ENCODE measurements around the gene DPYSL4. TPM values are rescaled to one million over a fixed set of nuclear protein-coding genes. Genes with fewer than 3 reads are reported as not detected.

The DPYSL4 gene
- polyA plus RNA-seq, 3 donors, result 0.08 TPM; not detected in 2

- H3K36me3 Mint-ChIP-seq, result no peaks in the 10 kb centered on the region
These were observed 48.6 kb upstream of the DPYSL4 start for GRCh38 chr10:132138133-132138532.

GRCh38 chr10:132138596-132138995, 48.2 kb upstream of the DPYSL4 start:
- no peaks in the 10 kb centered on the region for H4K20me1 ChIP-seq (ENCODE audit: insufficient read depth, low read length)
- no peaks in the 10 kb centered on the region for H3K36me3 ChIP-seq (replicated peaks in 1 of 2; ENCODE audit: control insufficient read depth in 1 of 2, insufficient read depth in 2 of 2, low read length in 2 of 2)
- H3K4me3 Mint-ChIP-seq, result no peak overlapping the region
- H3K9me3 Mint-ChIP-seq, result no peaks in the 10 kb centered on the region
- H3K27ac ChIP-seq (ENCODE audit: low read depth in 1 of 2, low read length in 2 of 2), result no peak overlapping the region
- no peaks in the 10 kb centered on the region for H3K36me3 Mint-ChIP-seq
- peaks cover 0 to 6% of the 10 kb centered on the region in 2 donors for H3K27me3 ChIP-seq (ENCODE audit: control insufficient read depth in 2 of 2, insufficient read depth in 2 of 2, low read length in 2 of 2)
- H3K9ac ChIP-seq (ENCODE audit: insufficient read depth, low read length, poor library complexity, severe bottlenecking), result no peak overlapping the region
- H3K4me1 Mint-ChIP-seq, result no peaks in the 10 kb centered on the region
- peaks cover 7 to 10% (median 8%) of the 10 kb centered on the region in 3 donors for H3K27me3 Mint-ChIP-seq (ENCODE audit: low read depth in 3 of 3)
- no peaks in the 10 kb centered on the region for H3K9me3 ChIP-seq (replicated peaks in 1 of 2; ENCODE audit: control insufficient read depth in 1 of 2, insufficient read depth in 1 of 2, low read length in 2 of 2)
- WGBS (ENCODE audit: insufficient coverage), result 96% methylated on average over 11 of the region's 12 CpGs
- H3K79me2 ChIP-seq (ENCODE audit: insufficient read depth, low read length), result no peaks in the 10 kb centered on the region
- DNase-seq, result no peak
- intact Hi-C loops (cut with micrococcal nuclease), result no loop called here
- H3K4me3 ChIP-seq (replicated peaks in 1 of 3; ENCODE audit: low read depth in 2 of 3, low read length in 3 of 3), result no peak overlapping the region
- no peak overlapping the region for H2AFZ ChIP-seq (ENCODE audit: insufficient read depth, low read depth, low read length, poor library complexity, severe bottlenecking)
- TF ChIP-seq CTCF (IDR thresholded peaks at IDR 0.05), result no peak
- H3K4me2 ChIP-seq (replicated peaks; ENCODE audit: extremely low read depth, low read length, poor library complexity, severe bottlenecking), result no peak overlapping the region
- no peaks in the 10 kb centered on the region for H3K4me1 ChIP-seq (ENCODE audit: control insufficient read depth in 1 of 2, insufficient read depth in 2 of 2, low read length in 2 of 2)
- no peak overlapping the region for H3K27ac Mint-ChIP-seq

More at GRCh38 chr10:132138133-132138532, 48.6 kb upstream of the DPYSL4 start:
- no peak overlapping the region for H3K27ac Mint-ChIP-seq
- no peaks in the 10 kb centered on the region for H4K20me1 ChIP-seq (ENCODE audit: insufficient read depth, low read length)
- no peaks in the 10 kb centered on the region for H3K79me2 ChIP-seq (ENCODE audit: insufficient read depth, low read length)
- no peaks in the 10 kb centered on the region for H3K9me3 Mint-ChIP-seq
- H3K4me1 ChIP-seq (ENCODE audit: control insufficient read depth in 1 of 2, insufficient read depth in 2 of 2, low read length in 2 of 2), result no peaks in the 10 kb centered on the region
- no peak overlapping the region for H3K9ac ChIP-seq (ENCODE audit: insufficient read depth, low read length, poor library complexity, severe bottlenecking)
- TF ChIP-seq CTCF (IDR thresholded peaks at IDR 0.05), result no peak
- intact Hi-C loops (cut with micrococcal nuclease), result no loop called here
- 93% methylated on average over 22 of the region's 40 CpGs for WGBS (ENCODE audit: insufficient coverage)
- no peak overlapping the region for H3K4me3 ChIP-seq (replicated peaks in 1 of 3; ENCODE audit: low read depth in 2 of 3, low read length in 3 of 3)
- no peaks in the 10 kb centered on the region for H3K9me3 ChIP-seq (replicated peaks in 1 of 2; ENCODE audit: control insufficient read depth in 1 of 2, insufficient read depth in 1 of 2, low read length in 2 of 2)
- no peak overlapping the region for H3K4me3 Mint-ChIP-seq
- no peaks in the 10 kb centered on the region for H3K4me1 Mint-ChIP-seq
- DNase-seq, result no peak
- no peaks in the 10 kb centered on the region for H3K36me3 ChIP-seq (replicated peaks in 1 of 2; ENCODE audit: control insufficient read depth in 1 of 2, insufficient read depth in 2 of 2, low read length in 2 of 2)
- no peak overlapping the region for H2AFZ ChIP-seq (ENCODE audit: insufficient read depth, low read depth, low read length, poor library complexity, severe bottlenecking)
- H3K27me3 Mint-ChIP-seq (ENCODE audit: low read depth in 3 of 3), result peaks cover 4 to 5% (median 4%) of the 10 kb centered on the region in 3 donors
- no peak overlapping the region for H3K27ac ChIP-seq (ENCODE audit: low read depth in 1 of 2, low read length in 2 of 2)
- H3K4me2 ChIP-seq (replicated peaks; ENCODE audit: extremely low read depth, low read length, poor library complexity, severe bottlenecking), result no peak overlapping the region
- H3K27me3 ChIP-seq (ENCODE audit: control insufficient read depth in 2 of 2, insufficient read depth in 2 of 2, low read length in 2 of 2), result peaks cover 0 to 4% of the 10 kb centered on the region in 2 donors
